ENCODE measurements around the gene AP1S1. TPM values are rescaled to one million over a fixed set of nuclear protein-coding genes. Genes with fewer than 3 reads are reported as not detected.
"Not testable (repeated sequence)": the region's sequence is repeated elsewhere in the genome, so short reads cannot be mapped to it uniquely, and the experiment has no call there.

The AP1S1 gene
- polyA plus RNA-seq, 1 donor, result 17.7 TPM

DNA sequence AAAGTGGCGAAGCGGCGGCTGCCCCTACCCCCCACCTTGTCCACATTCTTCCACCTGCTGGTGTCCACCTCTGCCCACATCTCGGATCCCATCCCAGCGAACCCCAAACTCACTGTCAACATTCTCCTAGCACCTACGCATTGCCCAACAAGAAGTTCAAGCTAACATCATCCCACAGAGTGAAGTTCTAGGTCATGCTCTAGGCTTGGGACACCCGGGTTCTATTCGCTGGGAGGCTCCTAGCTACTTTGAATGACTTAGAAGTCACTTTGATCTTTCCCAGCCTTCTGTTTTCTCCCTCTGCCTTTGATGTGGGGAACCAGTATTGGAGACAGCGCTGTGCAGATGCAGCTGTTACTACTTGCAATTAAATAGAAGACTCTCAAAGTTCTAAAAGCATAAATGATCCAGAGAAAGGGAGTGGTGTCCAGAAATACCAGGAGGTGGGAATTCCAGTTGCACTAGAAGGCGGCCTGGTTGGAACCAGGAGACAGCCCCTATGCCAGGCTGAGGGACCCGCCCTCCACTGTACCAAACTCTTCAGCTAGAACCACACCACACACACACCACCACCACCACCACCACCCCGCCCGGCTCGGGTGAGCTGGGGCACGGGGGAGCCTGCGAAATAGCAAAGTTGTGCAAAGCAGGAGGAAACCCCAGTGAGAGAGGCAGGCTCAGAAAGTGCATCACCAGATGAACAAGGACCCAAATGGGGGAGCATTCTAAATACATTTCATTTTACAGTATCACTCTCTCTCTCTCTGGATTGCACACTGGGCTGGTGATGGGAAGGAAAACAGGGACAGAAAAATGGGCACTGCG, 16.6 kb downstream of the AP1S1 start:
- DNase-seq (ENCODE audit: low read depth), result no peak

DNA sequence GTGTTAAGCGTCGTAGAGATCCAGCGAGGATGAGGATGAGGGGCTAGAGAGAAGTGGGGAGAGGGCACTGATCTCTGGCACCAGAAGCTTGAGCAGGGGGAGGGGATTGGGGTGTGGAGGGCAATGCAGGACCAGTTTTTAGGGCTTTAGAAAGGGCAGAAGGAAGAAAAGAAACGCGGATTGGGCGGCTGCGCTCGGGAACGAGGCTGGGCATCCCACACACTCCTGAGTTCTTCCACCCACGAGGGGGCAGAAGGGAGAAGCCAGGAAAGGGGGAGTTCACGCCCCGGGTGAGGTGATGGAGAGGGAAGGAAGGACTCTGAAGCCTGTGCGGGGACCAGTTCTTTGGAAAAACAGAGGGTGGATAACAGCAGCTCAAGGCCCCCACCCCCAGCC, 17.2 kb downstream of the AP1S1 start:
- no peak for DNase-seq (ENCODE audit: low read depth)

DNA sequence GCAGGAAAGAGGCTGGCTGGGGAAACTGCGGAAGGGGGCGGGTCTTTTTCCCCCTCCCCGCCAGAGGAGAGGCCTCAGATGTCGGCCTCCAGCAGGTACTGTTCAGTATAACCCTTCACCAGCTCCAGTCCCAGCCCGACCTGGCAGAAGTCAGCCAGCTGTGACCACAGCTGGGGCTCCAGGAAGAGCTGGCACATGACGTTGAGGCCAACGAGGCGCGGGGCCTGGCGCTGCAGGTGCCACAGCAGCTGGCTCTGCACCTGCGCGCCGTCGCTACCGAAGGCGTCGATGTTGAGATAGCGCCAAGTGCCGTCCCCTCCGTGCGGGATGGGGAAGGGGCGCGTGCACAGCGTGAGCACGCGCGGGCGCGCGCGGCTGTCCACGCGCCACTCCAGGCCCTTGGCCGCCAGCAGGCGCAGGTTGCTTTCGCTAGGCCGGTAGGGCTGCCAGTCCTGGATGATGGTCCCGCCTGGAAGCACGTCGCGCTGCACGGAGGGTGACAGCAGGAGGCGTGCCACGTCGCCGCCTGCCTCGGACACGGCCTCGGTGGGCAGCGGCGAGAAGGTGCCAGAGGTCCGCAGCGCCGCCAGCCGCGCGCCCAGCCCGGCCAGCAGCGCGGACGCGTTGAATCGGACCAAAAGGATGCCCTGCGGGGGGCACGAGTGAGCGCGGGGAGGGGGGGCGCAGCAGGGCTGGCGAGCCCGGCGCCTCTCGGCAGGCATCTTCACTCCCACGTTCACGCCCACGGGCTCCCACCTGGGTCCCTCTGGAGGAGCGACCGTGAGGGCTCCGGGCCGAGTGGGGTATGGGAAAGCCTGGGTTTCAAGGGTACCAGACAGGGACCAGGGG, 18.0 kb downstream of the AP1S1 start:
- no peak for DNase-seq (ENCODE audit: low read depth)

DNA sequence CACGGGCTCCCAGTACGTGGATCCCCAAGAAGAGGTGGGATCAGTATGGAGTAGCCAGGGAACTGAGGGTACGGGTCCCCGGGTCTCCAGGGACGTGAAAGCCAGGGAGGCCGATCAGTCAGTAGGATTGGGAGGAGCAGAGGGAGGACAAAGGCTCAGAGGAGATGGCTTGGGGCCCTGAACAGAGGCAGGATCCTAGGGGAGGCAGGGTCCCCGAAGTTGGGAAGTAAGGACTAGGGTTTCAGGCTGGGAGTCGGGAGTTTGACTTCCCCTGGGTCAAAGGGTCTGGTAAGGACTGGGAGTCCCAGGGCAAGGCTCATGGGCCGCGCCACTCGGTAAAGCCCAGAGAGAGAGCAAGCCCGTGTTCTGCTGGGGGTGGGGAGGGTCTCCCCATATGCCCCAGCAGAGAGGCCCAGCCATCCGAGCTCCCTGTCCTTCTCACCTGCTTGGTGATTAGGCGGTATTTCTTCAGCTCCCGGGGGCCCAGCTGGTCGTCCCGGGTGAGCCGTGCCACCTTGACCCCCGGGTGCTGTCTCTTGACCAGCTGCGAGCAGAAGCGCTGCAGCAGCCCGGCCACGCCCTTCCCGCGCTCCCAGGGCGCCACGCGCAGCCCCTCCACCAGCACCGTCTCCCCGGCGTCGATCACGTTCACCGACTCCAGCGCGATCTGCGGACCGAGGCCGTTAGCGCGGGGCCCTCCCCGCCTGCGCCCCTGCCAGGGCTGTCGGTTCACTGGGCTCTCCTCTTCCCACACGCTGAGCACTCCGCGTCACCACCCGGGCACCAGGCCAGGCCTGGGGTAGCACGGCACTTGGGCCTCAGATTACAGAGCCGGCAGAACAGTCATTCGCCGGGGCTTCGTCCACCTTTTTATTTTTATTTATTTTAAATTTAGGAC, 18.8 kb downstream of the AP1S1 start:
- DNase-seq (ENCODE audit: low read depth), result no peak

DNA sequence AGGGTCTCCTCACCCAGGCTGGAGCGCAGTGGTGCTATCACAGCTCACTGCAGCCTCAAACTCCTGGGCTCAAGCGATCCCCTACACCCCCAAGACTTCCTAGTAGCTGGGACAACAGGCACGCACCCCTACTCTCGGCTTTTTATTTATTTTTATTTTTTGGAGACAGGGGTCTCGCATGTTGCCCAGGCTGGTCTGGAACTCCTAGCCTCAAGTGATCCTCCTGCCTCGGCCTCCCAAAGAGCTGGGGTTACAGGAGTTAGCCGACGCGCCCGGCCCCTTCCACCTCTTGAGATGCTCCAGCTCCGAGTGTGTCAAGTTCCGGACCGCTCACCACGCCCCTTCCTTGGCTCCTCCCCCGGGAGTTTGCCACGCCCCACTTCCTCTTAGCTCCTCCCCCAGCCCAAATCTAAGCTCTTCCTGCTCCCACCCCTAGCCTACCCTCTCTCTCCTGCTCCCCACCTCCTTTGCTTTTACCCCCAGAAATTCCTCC, 19.5 kb downstream of the AP1S1 start:
- DNase-seq (ENCODE audit: low read depth), result no peak

DNA sequence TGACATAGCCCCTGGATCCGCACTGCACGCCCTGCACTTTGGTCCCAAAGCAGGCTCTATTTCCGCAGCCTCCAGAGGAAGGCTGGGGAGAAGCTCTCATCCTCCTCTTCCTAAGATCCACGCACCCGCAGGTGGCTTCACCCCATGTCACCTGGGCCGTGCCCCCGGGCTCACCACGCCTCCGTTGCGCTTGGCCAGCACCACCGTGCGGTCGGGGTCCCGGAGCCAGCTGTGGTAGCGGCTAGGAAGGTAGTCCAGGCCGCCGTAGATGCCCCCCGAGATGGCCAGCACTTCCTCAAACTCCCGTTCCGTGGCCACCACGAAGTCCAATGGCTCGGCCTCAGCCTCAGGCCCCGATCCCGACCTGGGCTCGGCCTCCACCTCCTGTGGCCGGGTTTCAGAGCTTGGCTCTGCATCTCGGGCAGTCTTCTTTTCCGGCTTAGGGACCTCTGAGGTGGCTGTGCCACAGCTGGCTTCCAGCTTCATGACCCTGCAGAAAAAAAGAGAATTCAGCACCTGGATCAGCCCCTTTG, 20.1 kb downstream of the AP1S1 start:
- DNase-seq (ENCODE audit: low read depth), result no peak

DNA sequence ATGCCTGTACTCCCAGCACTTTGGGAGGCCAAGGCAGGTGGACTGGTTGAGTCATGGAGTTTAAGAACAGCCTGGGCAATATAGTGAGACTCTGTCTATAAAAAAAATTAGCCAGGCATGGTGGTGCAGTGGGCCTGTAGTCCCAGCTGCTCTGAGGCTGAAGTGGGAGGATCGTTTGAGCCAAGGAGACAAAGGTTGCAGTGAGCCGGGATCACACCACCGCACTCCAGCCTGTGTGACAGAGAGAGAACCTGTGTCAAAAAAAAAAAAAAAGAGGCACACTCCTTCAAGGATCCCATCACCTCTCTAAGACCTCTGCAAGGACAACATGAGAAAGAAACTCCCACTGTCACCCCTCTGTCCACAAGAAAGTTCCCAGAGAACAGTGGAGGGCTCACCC, 21.4 kb downstream of the AP1S1 start:
- DNase-seq (ENCODE audit: low read depth), result no peak

DNA sequence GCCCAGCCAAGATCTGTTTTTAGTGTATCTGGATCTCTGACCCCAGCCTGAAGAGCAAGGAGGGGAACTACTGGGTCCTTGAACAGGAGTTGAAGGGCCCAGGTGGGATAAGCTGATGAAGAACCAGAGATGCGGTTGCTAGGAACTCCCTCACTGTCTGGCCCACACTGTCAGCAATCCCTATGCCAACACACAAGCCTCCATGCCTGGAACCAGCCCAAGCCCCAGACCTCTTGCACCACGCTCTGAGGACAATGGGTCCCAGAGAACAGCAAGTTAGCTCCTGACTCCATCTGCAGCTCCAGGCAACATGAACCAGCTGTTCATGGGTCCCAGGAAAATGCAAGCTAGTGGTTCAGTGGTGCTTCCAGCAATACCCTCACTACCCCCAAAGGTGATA, 23.4 kb downstream of the AP1S1 start:
- DNase-seq (ENCODE audit: low read depth), result no peak

DNA sequence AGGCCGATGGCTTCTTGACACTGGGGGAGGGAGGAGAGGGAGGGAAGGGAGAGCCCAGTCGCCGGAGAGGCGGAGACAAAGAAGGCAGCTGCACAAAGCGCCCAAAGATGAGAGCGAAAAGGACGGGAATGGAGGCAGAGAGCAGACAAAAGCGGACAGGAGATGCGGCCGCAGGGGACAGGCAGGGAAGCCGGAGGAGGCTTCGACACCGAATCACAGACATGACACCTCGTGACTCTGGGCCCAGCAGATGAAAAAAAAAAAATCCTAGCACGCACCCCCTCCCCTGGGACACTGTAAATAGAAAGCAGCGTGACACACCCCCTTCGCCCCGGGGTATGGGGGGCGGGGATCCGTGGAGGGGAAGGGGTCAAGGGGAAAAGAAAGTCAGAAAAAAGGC, 24.8 kb downstream of the AP1S1 start:
- DNase-seq (ENCODE audit: low read depth), result no peak

DNA sequence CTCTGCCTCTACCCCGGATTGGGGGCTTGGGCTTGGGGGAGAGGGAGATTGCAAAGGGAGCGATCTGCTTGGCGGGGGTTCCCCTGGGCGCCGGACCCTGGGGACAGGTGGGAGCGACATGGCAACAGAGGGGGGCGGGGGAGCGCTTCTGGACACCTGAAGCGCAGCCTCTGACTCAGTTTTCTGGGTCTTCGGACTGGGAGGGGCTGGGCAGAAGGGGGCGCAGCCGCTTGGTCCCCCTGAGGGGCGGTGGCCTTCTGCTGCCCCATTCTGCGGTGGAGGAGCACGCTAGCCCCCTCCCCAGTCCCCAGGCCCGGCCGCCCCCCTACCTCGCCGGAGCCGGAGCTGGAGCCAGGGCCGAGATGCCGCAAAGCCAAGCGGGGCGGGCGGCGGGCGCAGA, 25.4 kb downstream of the AP1S1 start:
- no peak for DNase-seq (ENCODE audit: low read depth)

DNA sequence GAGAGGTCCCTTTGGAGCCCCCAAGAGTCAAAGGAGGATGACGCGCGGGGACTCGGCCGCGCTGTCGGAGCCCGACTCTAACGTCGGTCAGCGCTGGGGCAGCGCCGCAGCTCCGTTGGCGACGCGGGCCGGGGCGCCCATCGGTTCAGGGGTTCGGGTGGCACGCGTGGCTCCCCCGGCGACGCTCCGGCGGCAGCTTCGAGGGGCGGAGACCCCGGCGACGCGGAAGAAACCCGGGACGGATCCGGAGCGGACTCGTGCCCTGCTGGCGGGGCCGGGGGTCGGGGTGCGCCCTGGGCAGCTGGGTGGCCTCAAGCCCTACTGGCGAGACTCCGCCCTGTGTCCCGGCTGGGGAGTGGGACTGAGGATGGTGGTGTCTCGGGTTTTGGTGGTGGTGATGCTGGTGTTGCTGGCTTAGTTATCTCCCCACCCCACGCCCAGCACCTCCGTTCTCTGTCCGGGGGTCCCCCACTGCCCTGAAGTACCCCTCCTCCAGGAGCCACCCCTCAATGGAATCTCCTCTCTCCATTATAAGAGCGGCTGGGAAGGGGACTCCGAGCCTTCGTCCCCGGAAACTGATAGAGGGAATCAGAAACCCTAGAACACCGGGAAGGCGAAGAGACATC, 26.0 kb downstream of the AP1S1 start, which contains the start of gene NAT16:
TSS of gene NAT16 (minus strand) at position 164 of the 626 bp plus-strand sequence. CDS start 5,486 bp downstream, outside the sequence.
- no peak for DNase-seq (ENCODE audit: low read depth)

DNA sequence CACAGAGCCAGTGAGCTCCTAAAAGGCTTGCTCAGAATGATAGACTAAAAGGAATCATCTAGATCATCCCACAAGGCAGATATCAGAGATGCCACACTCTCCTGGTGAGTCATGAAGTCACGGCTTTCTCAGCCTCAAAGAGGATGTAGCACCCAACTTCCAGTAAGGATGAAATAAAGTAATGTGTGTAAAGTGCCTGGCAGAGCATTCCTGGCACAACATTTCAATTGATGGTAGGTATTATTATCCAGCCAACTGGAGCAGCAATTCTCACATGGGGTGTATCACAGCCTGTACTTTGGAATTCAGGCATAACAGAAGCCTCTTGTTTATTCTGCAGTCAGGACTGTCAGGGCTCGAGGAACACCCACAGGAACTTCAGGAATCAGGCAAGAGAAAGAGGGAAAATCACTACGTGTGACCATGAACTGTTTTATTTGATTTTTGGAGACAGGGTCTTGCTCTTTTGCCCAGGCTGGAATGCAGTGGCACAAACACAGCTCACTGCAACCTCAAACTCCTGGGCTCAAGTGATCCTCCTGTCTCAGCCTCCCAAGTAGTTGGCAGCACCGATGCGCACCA, 31.1 kb downstream of the AP1S1 start:
- DNase-seq (ENCODE audit: low read depth), result no peak

DNA sequence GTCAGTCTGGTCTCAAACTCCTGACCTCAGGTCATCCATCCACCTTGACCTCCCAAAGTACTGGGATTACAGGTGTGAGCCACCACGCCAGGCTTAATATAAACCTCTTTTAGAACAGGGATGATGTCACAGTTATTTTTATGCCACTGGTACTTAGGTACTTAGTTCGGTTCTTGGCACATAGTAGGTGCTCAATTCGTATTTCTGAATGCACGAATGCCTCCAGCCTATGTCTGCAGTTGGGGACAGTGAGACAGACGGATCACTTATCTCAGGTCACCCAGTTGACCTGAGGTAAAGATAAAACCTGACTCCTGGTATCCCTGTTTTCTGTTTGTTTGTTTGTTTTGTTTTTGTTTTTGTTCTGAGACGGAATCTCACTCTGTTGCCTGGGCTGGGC, 31.9 kb downstream of the AP1S1 start:
- DNase-seq (ENCODE audit: low read depth), result no peak

DNA sequence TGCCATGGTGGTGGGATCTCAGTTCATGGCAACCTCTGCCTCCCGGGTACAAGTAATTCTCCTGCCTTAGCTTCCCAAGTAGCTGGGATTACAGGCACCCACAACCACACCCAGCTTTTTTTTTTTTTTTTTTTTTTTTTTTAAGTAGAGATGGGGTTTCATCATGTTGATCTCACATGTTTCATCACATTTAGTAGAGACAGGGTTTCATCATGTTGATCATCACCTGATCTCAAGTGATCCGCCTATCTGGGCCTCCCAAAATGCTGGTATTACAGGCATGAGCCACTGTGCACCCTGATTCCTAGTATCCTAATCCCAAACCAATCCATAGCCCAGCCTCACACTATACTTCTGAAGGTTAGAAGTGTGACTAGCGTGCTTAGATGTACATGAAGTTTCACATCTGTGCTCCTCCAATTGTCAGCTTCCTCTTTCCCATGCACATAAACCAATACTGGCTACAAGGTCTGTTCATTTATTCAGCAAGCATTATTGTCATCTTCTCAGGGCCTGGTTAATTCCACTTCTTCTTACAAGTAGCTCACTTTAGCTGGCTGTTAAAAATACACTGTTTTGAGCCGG, 32.7 kb downstream of the AP1S1 start:
- DNase-seq (ENCODE audit: low read depth), result no peak

DNA sequence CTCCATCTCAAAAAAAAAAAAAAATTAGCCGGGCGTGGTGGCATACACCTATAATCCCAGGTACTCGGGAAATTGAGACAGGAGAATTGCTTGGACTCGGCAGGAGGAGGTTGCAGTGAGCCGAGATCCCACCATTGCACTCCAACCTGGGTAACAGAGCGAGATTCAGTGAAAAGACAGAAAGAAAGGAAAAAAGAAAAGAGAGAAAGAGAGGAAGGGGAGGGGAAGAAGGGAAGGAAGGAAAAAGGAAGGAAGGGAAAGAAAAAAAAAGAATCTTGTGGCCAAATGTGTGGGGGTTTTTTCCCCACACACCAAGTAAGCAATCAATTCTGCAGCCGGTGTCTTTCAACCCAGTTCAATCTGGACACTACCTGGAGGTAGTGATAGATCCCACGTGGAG, 34.8 kb downstream of the AP1S1 start:
- no peak for DNase-seq (ENCODE audit: low read depth)

DNA sequence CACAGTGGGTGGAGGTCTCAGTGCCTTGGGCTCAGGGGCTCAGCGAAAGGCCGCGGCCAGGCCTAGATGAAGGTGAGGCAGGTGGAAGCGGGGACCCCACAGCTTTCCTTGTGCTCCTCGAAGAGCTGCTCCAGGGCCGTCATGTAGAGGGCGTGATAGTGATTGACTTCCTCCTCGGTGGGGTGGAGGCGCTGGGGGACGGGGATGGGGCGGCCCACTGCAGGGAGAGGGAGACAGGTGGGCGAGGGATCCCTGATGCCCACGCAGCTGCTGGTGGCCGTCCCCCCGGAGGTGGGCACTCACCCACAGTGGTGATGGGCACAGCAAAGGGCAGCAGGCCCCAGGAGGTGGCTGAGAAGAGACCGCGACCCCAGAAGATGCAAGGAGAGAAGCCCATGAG, 41.6 kb downstream of the AP1S1 start:
- no peak for DNase-seq (ENCODE audit: low read depth)

DNA sequence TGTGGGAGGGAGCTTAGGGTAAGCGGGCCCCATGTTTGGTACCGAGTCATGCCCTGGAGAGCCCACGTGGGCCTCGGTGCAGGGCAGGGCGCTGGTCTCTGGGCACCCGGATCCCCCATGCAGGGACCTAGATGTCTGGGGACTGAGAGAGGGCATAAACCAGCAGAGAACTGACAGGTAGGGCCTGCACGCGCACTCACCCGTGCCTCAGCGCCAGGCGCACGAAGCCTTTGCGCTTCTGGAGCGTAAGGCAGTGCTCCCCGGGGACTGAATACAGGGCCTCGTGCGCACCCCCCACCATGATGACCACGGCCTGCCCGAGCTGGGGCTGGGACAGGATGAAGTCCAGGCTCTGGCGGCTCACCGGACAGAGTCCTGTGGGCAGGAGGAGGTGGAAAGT, 43.7 kb downstream of the AP1S1 start:
- no peak for DNase-seq (ENCODE audit: low read depth)

DNA sequence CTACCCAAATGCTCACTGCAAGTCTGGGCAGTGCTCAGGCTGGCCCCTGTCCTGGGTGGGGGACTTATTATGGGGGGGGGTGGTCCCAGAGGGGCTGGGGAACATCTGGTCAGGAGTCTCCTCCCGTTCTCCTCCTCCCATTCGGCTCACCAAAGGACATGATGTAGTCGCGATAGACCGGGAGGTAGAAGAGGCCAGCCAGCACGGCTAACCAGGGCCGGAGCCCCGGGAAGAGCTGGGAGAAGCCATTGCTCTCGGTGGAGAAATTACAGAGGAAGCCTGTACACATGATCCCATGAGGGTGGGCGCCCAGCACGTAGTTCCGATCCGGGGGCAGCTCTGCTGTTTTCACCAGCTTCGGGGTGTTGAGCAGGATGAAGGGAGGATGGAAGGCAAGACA, 44.2 kb downstream of the AP1S1 start:
- DNase-seq (ENCODE audit: low read depth), result no peak

DNA sequence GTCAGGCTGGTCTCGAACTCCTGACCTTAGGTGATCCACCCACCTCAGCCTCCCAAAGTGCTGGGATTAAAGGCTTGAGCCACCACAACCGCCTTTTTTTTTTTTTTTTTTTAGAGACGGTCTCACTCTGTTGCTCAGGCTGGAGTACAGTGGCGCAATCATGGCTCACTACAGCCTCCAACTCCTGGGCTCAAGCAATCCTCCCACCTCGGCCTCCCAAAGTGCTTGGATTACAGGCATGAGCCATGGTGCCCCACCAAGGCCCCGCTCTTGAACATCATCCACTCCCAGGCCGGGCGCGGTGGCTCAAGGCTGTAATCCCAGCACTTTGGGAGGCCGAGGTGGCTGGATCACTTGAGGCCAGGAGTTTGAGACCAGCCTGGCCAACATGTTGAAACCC, 45.2 kb downstream of the AP1S1 start:
- DNase-seq (ENCODE audit: low read depth), result not testable (repeated sequence)

DNA sequence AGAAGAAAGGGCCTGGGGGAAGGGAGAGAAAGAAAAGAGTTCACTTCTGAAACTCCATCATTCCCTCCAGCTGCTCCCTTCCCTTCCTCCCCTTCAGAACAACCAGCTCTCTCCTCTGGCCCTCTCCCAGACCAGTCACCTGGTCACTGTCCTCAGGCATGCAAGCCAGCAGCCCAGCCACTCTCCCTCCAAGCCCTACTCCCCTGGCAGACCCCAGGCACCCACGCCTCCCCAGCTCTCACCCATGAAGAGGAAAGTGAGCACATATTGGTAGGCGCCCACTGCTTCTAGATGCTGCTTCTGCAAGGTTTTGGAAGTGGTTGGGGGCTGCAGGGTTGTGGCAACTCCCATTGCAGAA, 46.2 kb downstream of the AP1S1 start:
- no peak for DNase-seq (ENCODE audit: low read depth)
